Kidney epithelial cell (primary cell): ENCODE measurements around the gene HGFAC. TPM values are rescaled to one million over a fixed set of nuclear protein-coding genes. Genes with fewer than 3 reads are reported as not detected.

ENCODE experiments used
- DNase-seq: peaks from one replicate; pipeline ENCODE4 v3.0.0-alpha.2; 2010; ENCODE audit warnings: low read depth
- H3K27me3 ChIP-seq: 2 replicates; pipeline ENCODE4 v1.6.0; 2011; ENCODE audit warnings: low read length; ENCODE audit not compliant: control insufficient read depth, insufficient read depth
- H3K36me3 ChIP-seq: 2 replicates; pipeline ENCODE4 v1.5.1; 2011; ENCODE audit warnings: low read length; ENCODE audit not compliant: control insufficient read depth, insufficient read depth
- H3K4me3 ChIP-seq: 2 replicates; pipeline ENCODE4 v1.5.1; 2011; ENCODE audit warnings: low read depth, mild to moderate bottlenecking, control low read depth, low read length
- total RNA-seq: library from RNA; depleted of rRNA; stranded (reverse); fragments of >200 nt; gene quantifications from 2 replicates; pipeline ENCODE4 v1.2.3, GENCODE V29; 2015
- TF ChIP-seq, protein P1 (sequence below): IDR thresholded peaks from 2 replicates; pipeline ENCODE4 v1.5.1; 2011; ENCODE audit warnings: mild to moderate bottlenecking, moderate library complexity, low read length, control low read depth, inconsistent platforms; ENCODE audit not compliant: insufficient read depth, poor library complexity, severe bottlenecking

HGFAC gene
- total RNA-seq, 1 donor from 2014 or later, result not detected

DNA sequence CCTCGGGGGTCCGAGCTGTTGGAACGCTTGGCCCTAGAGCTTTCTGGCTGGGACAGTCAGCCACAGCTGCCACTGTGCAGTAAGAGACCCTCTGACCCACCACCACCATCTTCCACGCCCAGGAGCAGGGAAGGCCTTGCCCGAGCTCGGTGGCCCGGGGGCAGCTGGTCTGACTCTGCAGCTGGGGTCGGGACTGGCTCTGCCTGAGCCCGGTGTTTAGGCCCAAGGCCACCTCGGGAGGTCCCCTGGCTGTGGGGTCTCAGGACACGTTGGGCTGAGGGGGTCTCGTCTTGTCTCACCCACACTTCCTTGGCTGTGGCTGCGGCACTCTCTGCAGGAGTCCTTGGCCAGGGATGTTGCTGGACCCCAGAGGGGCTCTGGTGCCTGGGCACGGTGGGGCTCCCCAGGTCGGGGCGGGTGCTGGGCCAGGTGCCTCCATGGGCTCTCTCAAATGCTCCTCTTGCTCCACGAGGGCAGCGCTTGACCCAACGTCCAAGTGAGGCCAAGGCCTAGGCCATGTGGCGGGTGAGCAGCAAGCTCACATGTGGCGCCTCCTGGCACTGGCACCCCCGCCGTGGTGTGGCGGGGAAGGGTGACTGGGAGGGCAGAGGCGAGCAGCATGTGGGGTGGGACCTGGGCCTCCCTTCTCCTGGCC is 44.2 kb downstream of the HGFAC start:
- Histone ChIP-seq H3K36me3 (no peaks in the 10 kb centered on the region), H3K4me3 (no peak overlapping the region), H3K27me3 (peaks cover 5% of the 10 kb centered on the region)
- TF ChIP-seq, protein P1, sequence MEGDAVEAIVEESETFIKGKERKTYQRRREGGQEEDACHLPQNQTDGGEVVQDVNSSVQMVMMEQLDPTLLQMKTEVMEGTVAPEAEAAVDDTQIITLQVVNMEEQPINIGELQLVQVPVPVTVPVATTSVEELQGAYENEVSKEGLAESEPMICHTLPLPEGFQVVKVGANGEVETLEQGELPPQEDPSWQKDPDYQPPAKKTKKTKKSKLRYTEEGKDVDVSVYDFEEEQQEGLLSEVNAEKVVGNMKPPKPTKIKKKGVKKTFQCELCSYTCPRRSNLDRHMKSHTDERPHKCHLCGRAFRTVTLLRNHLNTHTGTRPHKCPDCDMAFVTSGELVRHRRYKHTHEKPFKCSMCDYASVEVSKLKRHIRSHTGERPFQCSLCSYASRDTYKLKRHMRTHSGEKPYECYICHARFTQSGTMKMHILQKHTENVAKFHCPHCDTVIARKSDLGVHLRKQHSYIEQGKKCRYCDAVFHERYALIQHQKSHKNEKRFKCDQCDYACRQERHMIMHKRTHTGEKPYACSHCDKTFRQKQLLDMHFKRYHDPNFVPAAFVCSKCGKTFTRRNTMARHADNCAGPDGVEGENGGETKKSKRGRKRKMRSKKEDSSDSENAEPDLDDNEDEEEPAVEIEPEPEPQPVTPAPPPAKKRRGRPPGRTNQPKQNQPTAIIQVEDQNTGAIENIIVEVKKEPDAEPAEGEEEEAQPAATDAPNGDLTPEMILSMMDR, result no peak
- DNase-seq, result no peak

- TF ChIP-seq, protein P1, result no peak
- peaks cover 8% of the 10 kb centered on the region for H3K27me3 ChIP-seq
- no peak for DNase-seq
- H3K4me3 ChIP-seq, result no peak overlapping the region
- no peaks in the 10 kb centered on the region for H3K36me3 ChIP-seq
Measured at GRCh38 chr4:3486541-3487540, 45.1 kb downstream of the HGFAC start.

DNA sequence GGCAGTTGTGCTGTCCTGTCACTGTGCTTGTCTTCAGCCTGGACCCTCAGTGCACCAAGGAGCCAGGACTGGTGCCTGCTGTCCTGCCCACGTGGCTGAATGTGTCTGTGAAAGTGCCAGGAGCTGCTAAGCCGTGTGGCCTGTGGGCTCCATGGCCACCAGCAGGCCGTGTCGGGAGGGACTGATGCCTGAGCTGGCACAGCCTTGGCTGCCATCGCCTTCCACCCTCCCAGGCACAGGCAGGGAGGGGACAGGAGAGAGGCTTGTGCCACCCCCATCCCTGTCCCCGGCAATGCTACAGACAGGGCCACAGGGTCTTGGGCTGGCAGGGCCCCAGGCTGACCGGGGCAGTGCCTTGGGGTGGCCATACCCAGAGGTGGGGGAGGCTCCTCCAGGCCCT is 46.1 kb downstream of the HGFAC start:
- H3K4me3 ChIP-seq, result no peak overlapping the region
- peaks cover 13% of the 10 kb centered on the region for H3K27me3 ChIP-seq
- TF ChIP-seq, protein P1, result no peak
- no peaks in the 10 kb centered on the region for H3K36me3 ChIP-seq
- no peak for DNase-seq

DNA sequence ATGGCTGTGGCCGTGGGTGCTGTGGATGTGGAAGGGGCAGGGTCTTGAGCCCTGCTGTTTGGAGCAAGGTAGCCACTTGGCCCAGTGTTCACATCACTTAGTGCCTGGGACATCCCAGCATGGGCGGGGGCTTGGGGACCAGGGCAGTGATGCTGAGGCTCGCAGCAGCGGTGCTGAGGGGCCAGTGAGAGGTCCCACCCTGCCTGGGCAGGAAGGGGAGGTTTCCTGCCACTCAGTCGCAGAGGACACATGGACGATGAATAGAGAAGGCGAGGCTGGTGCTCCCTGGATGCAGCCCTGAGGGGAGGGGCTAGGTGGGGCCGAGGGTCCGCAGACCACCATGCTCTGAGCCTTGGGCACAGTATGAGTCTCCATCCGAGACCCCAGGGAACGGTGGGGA is 47.1 kb downstream of the HGFAC start:
- TF ChIP-seq, protein P1, result no peak
- no peak overlapping the region for H3K4me3 ChIP-seq
- H3K36me3 ChIP-seq, result no peaks in the 10 kb centered on the region
- no peak for DNase-seq
- peaks cover 20% of the 10 kb centered on the region for H3K27me3 ChIP-seq

DNA sequence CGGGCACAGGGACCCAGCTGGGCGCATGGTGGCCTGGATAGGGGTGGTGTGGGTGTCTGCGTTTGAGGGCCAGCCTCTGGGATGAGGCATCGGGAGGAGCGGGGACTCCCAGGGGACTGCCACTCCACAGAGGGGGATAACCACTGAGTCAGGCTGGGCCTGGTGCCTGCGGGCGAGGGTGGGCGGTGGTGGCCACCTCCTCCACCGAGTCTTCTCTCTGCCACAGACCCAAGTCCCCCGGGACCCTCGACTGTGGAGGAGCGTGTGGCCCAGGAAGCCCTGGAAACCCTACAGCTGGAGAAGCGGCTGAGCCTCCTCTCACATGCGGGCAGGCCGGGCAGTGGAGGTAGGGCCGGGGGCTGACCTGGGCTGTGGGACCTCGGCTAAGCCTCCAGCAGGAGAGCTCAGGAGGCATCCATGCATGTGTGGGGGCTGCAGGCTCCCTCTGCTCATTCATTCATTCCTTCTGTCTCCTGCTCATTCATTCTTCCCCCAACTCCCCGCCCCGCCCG is 47.7 kb downstream of the HGFAC start:
- Histone ChIP-seq H3K36me3 (no peaks in the 10 kb centered on the region), H3K4me3 (no peak overlapping the region), H3K27me3 (peaks cover 26% of the 10 kb centered on the region)
- TF ChIP-seq, protein P1, result no peak
- no peak for DNase-seq
